MM.1S (cell line): ENCODE measurements around the gene MEIS2.

Experiments
- CTCF ChIP-seq: fragments of 300-600 bp; sonication (generic); IDR thresholded peaks from 2 replicates; pipeline ENCODE4 v1.5.1; 2016; ENCODE audit warnings: antibody characterized with exemption, low read length, mixed read lengths
- EZH2 ChIP-seq: fragments of 300-600 bp; sonication (generic); optimal IDR thresholded peaks from 2 replicates; pipeline ENCODE3; 2017; ENCODE audit warnings: low read depth, mild to moderate bottlenecking, antibody characterized with exemption, low read length, mixed read lengths

- no peak for TF ChIP-seq CTCF
- no peak for TF ChIP-seq EZH2
These were observed 103.7 kb downstream of the MEIS2 start for GRCh38 chr15:36996538-36997181.
